Upper lobe of left lung (tissue), 6 donors: ENCODE results near the gene IL36B. TPM values are rescaled to one million over a fixed set of nuclear protein-coding genes. Genes with fewer than 3 reads are reported as not detected.

ENCODE experiments used
- ATAC-seq, 2 donors: fragments of 200-7000 bp; cut with Tn5 transposase; one replicate each; pipeline ENCODE4 v1.9.1; 2022; ENCODE audit warnings: mild to moderate bottlenecking in 2 of 2, moderate library complexity in 2 of 2; ENCODE audit not compliant: low FRiP score in 2 of 2
- DNase-seq, 2 donors: peaks; one replicate each; pipeline ENCODE4 v3.0.0-alpha.2; 2019 to 2020
- H3K27ac ChIP-seq, 4 donors: fragments of 200-600 bp; sonication (generic); one replicate each; pipeline ENCODE4 v1.5.1; 2016 to 2019
- H3K27me3 ChIP-seq, 4 donors: fragments of 200-600 bp; sonication (generic); one replicate each; pipeline ENCODE4 v1.5.1; 2017 to 2019
- H3K36me3 ChIP-seq, 4 donors: fragments of 200-600 bp; sonication (generic); one replicate each; pipeline ENCODE4 v1.5.1; 2016 to 2019
- H3K4me1 ChIP-seq, 4 donors: fragments of 200-600 bp; sonication (generic); one replicate each; pipeline ENCODE4 v1.5.1; 2018 to 2019
- H3K4me3 ChIP-seq, 4 donors: fragments of 200-600 bp; sonication (generic); one replicate each; pipeline ENCODE4 v1.5.1; 2017 to 2019; ENCODE audit warnings: mild to moderate bottlenecking in 2 of 4, moderate library complexity in 1 of 4
- H3K9me3 ChIP-seq, 4 donors: fragments of 200-600 bp; sonication (generic); one replicate each; pipeline ENCODE4 v1.5.1; 2018 to 2019
- CTCF ChIP-seq, 6 experiments: fragments of 450-650 bp in 4 of 6; fragments of 200-600 bp in 2 of 6; sonication (generic) in 2 of 6; IDR thresholded peaks; one replicate each; pipeline ENCODE4 v1.5.1; 2016 to 2019; ENCODE audit warnings: antibody characterized with exemption in 6 of 6
- EP300 ChIP-seq, 4 donors: sonication (generic); formaldehyde crosslinking; IDR thresholded peaks; one replicate each; pipeline ENCODE4 v1.5.1; 2017; ENCODE audit warnings: antibody characterized with exemption in 4 of 4, control low read depth in 2 of 4
- POLR2A ChIP-seq, 4 donors: fragments of 450-650 bp; IDR thresholded peaks; one replicate each; pipeline ENCODE4 v1.5.1; 2016 to 2017; ENCODE audit warnings: antibody characterized with exemption in 4 of 4, mild to moderate bottlenecking in 2 of 4
- POLR2AphosphoS5 ChIP-seq, 2 donors: sonication (generic); formaldehyde crosslinking; IDR thresholded peaks; one replicate each; pipeline ENCODE4 v1.5.1; 2017; ENCODE audit warnings: antibody characterized with exemption in 2 of 2
- WGBS, 2 donors: methylation state at CpG; one replicate each; pipeline ENCODE4 v1.1.5; 2017 to 2018; 5-methylcytosine and 5-hydroxymethylcytosine counted together
- total RNA-seq, 6 donors: library from RNA; depleted of rRNA in 4 of 6; stranded (reverse); fragments of >200 nt in 4 of 6; gene quantifications; one replicate each; pipeline versions ENCODE4 v1.1.0 to v1.2.1, GENCODE V29; 2016 to 2021
- donor health status: DM: no; HTN: no; CAD: no; lungs with moderate emphysema.
- donor health status: DM: no; HTN: yes; CAD: no; lungs with severe emphysema.

IL36B gene
- total RNA-seq, 6 donors from 2014 or later, result not detected

DNA sequence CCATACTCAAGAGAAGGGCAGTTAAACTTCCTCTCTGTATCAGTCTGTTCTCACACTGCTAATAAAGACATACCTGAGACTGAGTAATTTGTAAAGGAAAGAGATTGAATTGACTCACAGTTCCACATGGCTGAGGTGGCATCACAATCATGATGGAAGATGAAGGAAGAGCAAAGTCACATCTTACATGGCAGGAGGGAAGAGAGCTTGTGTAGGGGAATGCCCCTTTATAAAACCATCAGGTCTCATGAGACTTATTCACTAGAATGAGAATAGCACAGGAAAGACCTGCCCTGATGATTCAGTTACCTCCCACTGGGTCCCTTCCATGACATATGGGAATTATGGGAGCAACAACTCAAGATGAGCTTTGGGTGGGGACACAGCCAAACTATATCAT is 1.4 kb upstream of the IL36B start:
- TF ChIP-seq CTCF (IDR thresholded peaks at IDR 0.05), result no peak
- TF ChIP-seq EP300 (IDR thresholded peaks at IDR 0.05), result no peak
- no peak for TF ChIP-seq POLR2AphosphoS5 (IDR thresholded peaks at IDR 0.05)
- TF ChIP-seq POLR2A (IDR thresholded peaks at IDR 0.05), result no peak
- no peak overlapping the region for H3K4me3 ChIP-seq
- DNase-seq, result no peak
- H3K9me3 ChIP-seq, result peaks cover 0 to 13% (median 3%) of the 10 kb centered on the region in 4 donors
- no peaks in the 10 kb centered on the region for H3K36me3 ChIP-seq
- no peaks in the 10 kb centered on the region for H3K4me1 ChIP-seq
- H3K27me3 ChIP-seq, result no peaks in the 10 kb centered on the region
- no peak overlapping the region for H3K27ac ChIP-seq
- ATAC-seq, result no peak

DNA sequence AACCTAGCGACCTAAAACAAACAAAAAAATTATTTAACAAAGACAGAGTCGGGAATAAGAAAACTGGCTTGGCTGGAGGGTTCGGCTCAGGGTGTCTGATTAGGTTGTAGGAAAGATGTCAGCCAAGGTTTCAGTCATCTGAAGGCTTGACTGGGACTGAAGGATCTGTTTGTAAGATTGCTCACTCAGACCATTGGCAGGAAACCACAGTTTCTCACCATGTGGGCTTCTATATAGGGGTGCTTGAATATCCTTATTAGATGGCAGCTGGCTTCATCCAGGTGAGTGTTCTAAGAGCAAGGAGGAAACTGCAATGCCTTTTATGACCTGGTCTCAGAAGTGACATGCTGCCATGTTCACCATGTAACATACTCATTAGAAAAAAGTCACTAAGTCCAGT is 999 bp upstream of the IL36B start:
- peaks cover 0 to 13% (median 3%) of the 10 kb centered on the region in 4 donors for H3K9me3 ChIP-seq
- no peak overlapping the region for H3K4me3 ChIP-seq
- 64 to 72% methylated on average over 3 of the region's 3 CpGs for WGBS, 2 donors
- H3K4me1 ChIP-seq, result no peaks in the 10 kb centered on the region
- no peaks in the 10 kb centered on the region for H3K27me3 ChIP-seq
- H3K36me3 ChIP-seq, result no peaks in the 10 kb centered on the region
- ATAC-seq (no peak), DNase-seq (no peak)
- no peak for TF ChIP-seq EP300 (IDR thresholded peaks at IDR 0.05)
- no peak for TF ChIP-seq POLR2AphosphoS5 (IDR thresholded peaks at IDR 0.05)
- no peak for TF ChIP-seq CTCF (IDR thresholded peaks at IDR 0.05)
- no peak for TF ChIP-seq POLR2A (IDR thresholded peaks at IDR 0.05)
- H3K27ac ChIP-seq, result no peak overlapping the region

GRCh38 chr2:113050921-113051895 is 1.5 kb downstream of the IL36B start:
- 93% methylated on average over 23 to 36 of the region's 38 CpGs for WGBS, 2 donors
- Histone ChIP-seq H3K9me3 (peaks cover 0 to 13% (median 3%) of the 10 kb centered on the region in 4 donors), H3K27ac (no peak overlapping the region), H3K27me3 (no peaks in the 10 kb centered on the region), H3K36me3 (no peaks in the 10 kb centered on the region), H3K4me1 (no peaks in the 10 kb centered on the region), H3K4me3 (no peak overlapping the region)
- DNase-seq, result peak in 1 of 2 donors; percentile 63
- peak in 1 of 2 donors; percentile 66 for ATAC-seq
- TF ChIP-seq POLR2A (IDR thresholded peaks at IDR 0.05) (no peak), EP300 (IDR thresholded peaks at IDR 0.05) (no peak), POLR2AphosphoS5 (IDR thresholded peaks at IDR 0.05) (no peak), CTCF (IDR thresholded peaks at IDR 0.05) (no peak)

- TF ChIP-seq POLR2A (IDR thresholded peaks at IDR 0.05) (no peak), EP300 (IDR thresholded peaks at IDR 0.05) (no peak), POLR2AphosphoS5 (IDR thresholded peaks at IDR 0.05) (no peak), CTCF (IDR thresholded peaks at IDR 0.05) (no peak)
- no peaks in the 10 kb centered on the region for H3K36me3 ChIP-seq
- no peak overlapping the region for H3K4me3 ChIP-seq
- WGBS, 2 donors, result 89 to 90% methylated on average over 5 of the region's 5 CpGs
- no peaks in the 10 kb centered on the region for H3K27me3 ChIP-seq
- H3K27ac ChIP-seq, result no peak overlapping the region
- ATAC-seq (no peak), DNase-seq (no peak)
- no peaks in the 10 kb centered on the region for H3K4me1 ChIP-seq
- peaks cover 0 to 3% (median 0%) of the 10 kb centered on the region in 4 donors for H3K9me3 ChIP-seq
Observed at GRCh38 chr2:113046465-113046864, 6.2 kb downstream of the IL36B start.
